ENCODE results near the gene USP30.

DNA sequence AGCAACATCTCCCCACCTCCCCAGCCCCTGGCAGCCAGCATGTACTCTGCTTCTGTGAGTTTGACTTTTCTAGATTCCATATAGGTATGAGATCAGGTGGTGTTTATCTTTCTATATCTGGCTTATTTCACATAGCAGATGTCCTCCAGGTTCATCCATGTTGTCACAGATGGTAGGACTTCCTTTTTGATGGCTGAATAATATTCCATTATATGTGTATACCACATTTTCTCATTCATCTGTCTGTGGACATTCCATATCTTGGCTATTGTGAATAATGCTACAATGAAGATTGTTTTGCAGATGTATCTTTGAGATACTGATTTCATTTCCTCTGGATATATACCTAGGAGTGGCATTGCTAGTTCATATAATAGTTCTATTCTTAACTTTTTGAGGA is 22.5 kb downstream of the USP30 start:
- TF ChIP-seq POLR2A (IDR thresholded peaks at IDR 0.05) (no peak), CTCF (IDR thresholded peaks at IDR 0.05) (no peak), POLR2AphosphoS5 (IDR thresholded peaks at IDR 0.05) (no peak)

All from breast epithelium (tissue), 3 donors.